Esophagus squamous epithelium (tissue), 4 donors: ENCODE measurements around the gene SARNP.

Experiments used
- POLR2A ChIP-seq, 4 donors: fragments of 450-650 bp; IDR thresholded peaks; one replicate each; pipeline ENCODE4 v1.6.1; 2017; ENCODE audit warnings: antibody characterized with exemption in 4 of 4, mild to moderate bottlenecking in 4 of 4, moderate library complexity in 3 of 4
- TF ChIP-seq, protein P1 (sequence below), 6 experiments: fragments of 450-650 bp in 4 of 6; fragments of 200-600 bp in 2 of 6; sonication (generic) in 2 of 6; IDR thresholded peaks; one replicate each; pipeline ENCODE4 v1.5.1; 2016 to 2019; ENCODE audit warnings: antibody characterized with exemption in 6 of 6, mild to moderate bottlenecking in 4 of 6, moderate library complexity in 4 of 6

DNA sequence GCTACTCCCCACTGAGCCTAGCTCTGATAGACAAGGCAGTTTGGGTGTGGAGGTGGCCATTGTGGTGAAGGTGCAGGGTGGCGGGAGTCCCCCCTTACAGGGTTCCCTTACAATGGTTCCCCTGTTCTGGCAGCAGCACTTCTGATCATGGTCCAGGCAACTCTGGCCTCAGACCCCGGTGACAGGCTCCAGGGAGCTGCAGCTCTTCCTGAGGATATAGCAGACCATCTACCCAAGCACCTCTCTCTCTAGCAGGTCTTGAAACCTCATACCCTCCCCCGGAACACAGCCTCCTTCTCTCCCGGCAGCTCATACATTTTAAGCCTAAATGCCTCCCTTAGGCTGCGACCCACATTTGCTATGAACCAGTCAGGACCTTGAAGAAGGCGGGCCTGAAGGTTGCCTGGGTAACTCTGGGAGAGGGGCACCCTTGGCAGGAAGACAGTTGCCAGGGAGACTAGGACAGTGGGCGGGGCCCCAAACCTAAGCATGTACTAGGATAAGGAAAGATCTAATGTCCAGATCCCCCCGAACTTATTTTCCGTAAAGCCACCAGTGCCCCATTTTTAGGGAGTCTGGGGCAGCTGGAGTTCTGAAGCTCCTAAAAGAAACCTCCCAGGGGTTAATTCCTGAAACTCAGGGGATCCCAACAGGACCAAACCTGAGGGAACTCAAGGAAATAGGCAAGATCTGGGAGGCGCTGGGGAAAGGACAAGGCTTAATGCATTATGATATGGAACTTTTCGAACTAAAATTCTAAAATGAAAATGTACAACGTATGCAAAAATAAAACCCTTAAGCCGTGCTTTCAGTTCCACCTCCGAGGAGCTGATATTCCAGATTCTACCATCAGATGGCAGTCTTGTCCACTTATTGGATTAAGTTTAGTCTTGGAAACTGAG lies 79.2 kb downstream of the SARNP start:
- TF ChIP-seq, protein P1, sequence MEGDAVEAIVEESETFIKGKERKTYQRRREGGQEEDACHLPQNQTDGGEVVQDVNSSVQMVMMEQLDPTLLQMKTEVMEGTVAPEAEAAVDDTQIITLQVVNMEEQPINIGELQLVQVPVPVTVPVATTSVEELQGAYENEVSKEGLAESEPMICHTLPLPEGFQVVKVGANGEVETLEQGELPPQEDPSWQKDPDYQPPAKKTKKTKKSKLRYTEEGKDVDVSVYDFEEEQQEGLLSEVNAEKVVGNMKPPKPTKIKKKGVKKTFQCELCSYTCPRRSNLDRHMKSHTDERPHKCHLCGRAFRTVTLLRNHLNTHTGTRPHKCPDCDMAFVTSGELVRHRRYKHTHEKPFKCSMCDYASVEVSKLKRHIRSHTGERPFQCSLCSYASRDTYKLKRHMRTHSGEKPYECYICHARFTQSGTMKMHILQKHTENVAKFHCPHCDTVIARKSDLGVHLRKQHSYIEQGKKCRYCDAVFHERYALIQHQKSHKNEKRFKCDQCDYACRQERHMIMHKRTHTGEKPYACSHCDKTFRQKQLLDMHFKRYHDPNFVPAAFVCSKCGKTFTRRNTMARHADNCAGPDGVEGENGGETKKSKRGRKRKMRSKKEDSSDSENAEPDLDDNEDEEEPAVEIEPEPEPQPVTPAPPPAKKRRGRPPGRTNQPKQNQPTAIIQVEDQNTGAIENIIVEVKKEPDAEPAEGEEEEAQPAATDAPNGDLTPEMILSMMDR (IDR thresholded peaks at IDR 0.05) = peak; percentile 74 to 93 (median 88)
- TF ChIP-seq POLR2A (IDR thresholded peaks at IDR 0.05) = no peak
